ENCODE results near the gene RUVBL2.
A peak's percentile ranks its signal among the peaks of the same experiment; 100 is the strongest.

The RUVBL2 gene

GRCh38 chr19:48954595-48955307, 38.9 kb upstream of the RUVBL2 start, which contains the start of gene BAX:
Gene BAX, plus strand, starts transcription at chr19:48954875. Its CDS starts 54 bp downstream, at chr19:48954929.
- Histone ChIP-seq H3K9me3 (ENCODE audit: control insufficient read depth in 5 of 5, low read length in 5 of 5) (no peaks in the 10 kb centered on the region), H3K4me3 (ENCODE audit: low read depth in 1 of 5, low read length in 5 of 5) (peak within 1 kb of the TSS; percentile 80 to 95 (median 86)), H3K27me3 (ENCODE audit: control insufficient read depth in 5 of 5, insufficient read depth in 4 of 5, low read length in 5 of 5) (no peaks in the 10 kb centered on the region), H3K9ac (ENCODE audit: low read length in 5 of 5) (peak within 1 kb of the TSS; percentile 81 to 95 (median 90)), H3K4me1 (ENCODE audit: control insufficient read depth in 5 of 5, insufficient read depth in 5 of 5, low read length in 5 of 5) (peaks cover 3 to 21% (median 19%) of the 10 kb centered on the region in 5 donors), H3K27ac (ENCODE audit: low read depth, low read length) (peak within 1 kb of the TSS; percentile 76), H3K36me3 (ENCODE audit: control insufficient read depth in 5 of 5, insufficient read depth in 5 of 5, low read length in 5 of 5) (peaks cover 0 to 3% (median 2%) of the 10 kb centered on the region in 5 donors)

- peaks cover 3 to 22% (median 19%) of the 10 kb centered on the region in 5 donors for H3K4me1 ChIP-seq (ENCODE audit: control insufficient read depth in 5 of 5, insufficient read depth in 5 of 5, low read length in 5 of 5)
Measured at GRCh38 chr19:48955308-48955958, 38.3 kb upstream of the RUVBL2 start.

GRCh38 chr19:48958006-48958405, 35.7 kb upstream of the RUVBL2 start:
- H3K9me3 ChIP-seq (ENCODE audit: control insufficient read depth in 5 of 5, low read length in 5 of 5) = no peaks in the 10 kb centered on the region
- peaks cover 0 to 3% (median 2%) of the 10 kb centered on the region in 5 donors for H3K36me3 ChIP-seq (ENCODE audit: control insufficient read depth in 5 of 5, insufficient read depth in 5 of 5, low read length in 5 of 5)
- H3K27ac ChIP-seq (ENCODE audit: low read depth, low read length) = no peak overlapping the region
- no peaks in the 10 kb centered on the region for H3K27me3 ChIP-seq (ENCODE audit: control insufficient read depth in 5 of 5, insufficient read depth in 4 of 5, low read length in 5 of 5)
- H3K9ac ChIP-seq (ENCODE audit: low read length in 5 of 5) = no peak overlapping the region
- no peak overlapping the region for H3K4me3 ChIP-seq (ENCODE audit: low read depth in 1 of 5, low read length in 5 of 5)
- peaks cover 3 to 31% (median 30%) of the 10 kb centered on the region in 5 donors for H3K4me1 ChIP-seq (ENCODE audit: control insufficient read depth in 5 of 5, insufficient read depth in 5 of 5, low read length in 5 of 5)

More at GRCh38 chr19:48955308-48955958, 38.3 kb upstream of the RUVBL2 start:
- Histone ChIP-seq H3K9ac (ENCODE audit: low read length in 5 of 5) (peak overlapping the region; percentile 81 to 95 (median 90)), H3K4me3 (ENCODE audit: low read depth in 1 of 5, low read length in 5 of 5) (peak overlapping the region; percentile 74 to 95 (median 86)), H3K9me3 (ENCODE audit: control insufficient read depth in 5 of 5, low read length in 5 of 5) (no peaks in the 10 kb centered on the region), H3K27ac (ENCODE audit: low read depth, low read length) (peak overlapping the region; percentile 76), H3K36me3 (ENCODE audit: control insufficient read depth in 5 of 5, insufficient read depth in 5 of 5, low read length in 5 of 5) (peaks cover 0 to 3% (median 2%) of the 10 kb centered on the region in 5 donors), H3K27me3 (ENCODE audit: control insufficient read depth in 5 of 5, insufficient read depth in 4 of 5, low read length in 5 of 5) (no peaks in the 10 kb centered on the region)

- H3K4me1 ChIP-seq (ENCODE audit: control insufficient read depth in 5 of 5, insufficient read depth in 5 of 5, low read length in 5 of 5) = peaks cover 4 to 42% (median 41%) of the 10 kb centered on the region in 5 donors
- H3K27ac ChIP-seq (ENCODE audit: low read depth, low read length) = no peak overlapping the region
- peaks cover 0 to 3% (median 2%) of the 10 kb centered on the region in 5 donors for H3K36me3 ChIP-seq (ENCODE audit: control insufficient read depth in 5 of 5, insufficient read depth in 5 of 5, low read length in 5 of 5)
- no peak overlapping the region for H3K4me3 ChIP-seq (ENCODE audit: low read depth in 1 of 5, low read length in 5 of 5)
- no peaks in the 10 kb centered on the region for H3K9me3 ChIP-seq (ENCODE audit: control insufficient read depth in 5 of 5, low read length in 5 of 5)
- H3K27me3 ChIP-seq (ENCODE audit: control insufficient read depth in 5 of 5, insufficient read depth in 4 of 5, low read length in 5 of 5) = no peaks in the 10 kb centered on the region
- H3K9ac ChIP-seq (ENCODE audit: low read length in 5 of 5) = no peak overlapping the region
Measured at GRCh38 chr19:48959341-48960239, 34.1 kb upstream of the RUVBL2 start.

- Histone ChIP-seq H3K9me3 (ENCODE audit: control insufficient read depth in 5 of 5, low read length in 5 of 5) (no peaks in the 10 kb centered on the region), H3K9ac (ENCODE audit: low read length in 5 of 5) (no peak overlapping the region), H3K36me3 (ENCODE audit: control insufficient read depth in 5 of 5, insufficient read depth in 5 of 5, low read length in 5 of 5) (peaks cover 0 to 5% (median 3%) of the 10 kb centered on the region in 5 donors), H3K4me1 (ENCODE audit: control insufficient read depth in 5 of 5, insufficient read depth in 5 of 5, low read length in 5 of 5) (peaks cover 2 to 39% (median 34%) of the 10 kb centered on the region in 5 donors), H3K4me3 (ENCODE audit: low read depth in 1 of 5, low read length in 5 of 5) (no peak overlapping the region), H3K27me3 (ENCODE audit: control insufficient read depth in 5 of 5, insufficient read depth in 4 of 5, low read length in 5 of 5) (no peaks in the 10 kb centered on the region), H3K27ac (ENCODE audit: low read depth, low read length) (peak overlapping the region; percentile 99)
Measured at GRCh38 chr19:48961051-48961649, 32.5 kb upstream of the RUVBL2 start.

- no peaks in the 10 kb centered on the region for H3K9me3 ChIP-seq (ENCODE audit: control insufficient read depth in 5 of 5, low read length in 5 of 5)
- H3K36me3 ChIP-seq (ENCODE audit: control insufficient read depth in 5 of 5, insufficient read depth in 5 of 5, low read length in 5 of 5) = peaks cover 0 to 8% (median 5%) of the 10 kb centered on the region in 5 donors
Measured at GRCh38 chr19:48961673-48962028, 32.0 kb upstream of the RUVBL2 start.

GRCh38 chr19:48962029-48962848, 31.4 kb upstream of the RUVBL2 start:
- peak overlapping the region in 2 of 5 donors; percentile 6 to 37 for H3K4me3 ChIP-seq (ENCODE audit: low read depth in 1 of 5, low read length in 5 of 5)
- H3K27ac ChIP-seq (ENCODE audit: low read depth, low read length) = peak overlapping the region; percentile 99
- H3K27me3 ChIP-seq (ENCODE audit: control insufficient read depth in 5 of 5, insufficient read depth in 4 of 5, low read length in 5 of 5) = no peaks in the 10 kb centered on the region
- peaks cover 2 to 48% (median 43%) of the 10 kb centered on the region in 5 donors for H3K4me1 ChIP-seq (ENCODE audit: control insufficient read depth in 5 of 5, insufficient read depth in 5 of 5, low read length in 5 of 5)
- H3K9ac ChIP-seq (ENCODE audit: low read length in 5 of 5) = peak overlapping the region in 3 of 5 donors; percentile 1 to 66 (median 43)
- no peaks in the 10 kb centered on the region for H3K9me3 ChIP-seq (ENCODE audit: control insufficient read depth in 5 of 5, low read length in 5 of 5)
- peaks cover 0 to 13% (median 7%) of the 10 kb centered on the region in 5 donors for H3K36me3 ChIP-seq (ENCODE audit: control insufficient read depth in 5 of 5, insufficient read depth in 5 of 5, low read length in 5 of 5)

More at GRCh38 chr19:48961673-48962028, 32.0 kb upstream of the RUVBL2 start:
- Histone ChIP-seq H3K27ac (ENCODE audit: low read depth, low read length) (peak overlapping the region; percentile 99), H3K9ac (ENCODE audit: low read length in 5 of 5) (no peak overlapping the region), H3K4me1 (ENCODE audit: control insufficient read depth in 5 of 5, insufficient read depth in 5 of 5, low read length in 5 of 5) (peaks cover 2 to 42% (median 37%) of the 10 kb centered on the region in 5 donors), H3K27me3 (ENCODE audit: control insufficient read depth in 5 of 5, insufficient read depth in 4 of 5, low read length in 5 of 5) (no peaks in the 10 kb centered on the region), H3K4me3 (ENCODE audit: low read depth in 1 of 5, low read length in 5 of 5) (no peak overlapping the region)

- H3K9me3 ChIP-seq (ENCODE audit: control insufficient read depth in 5 of 5, low read length in 5 of 5) = no peaks in the 10 kb centered on the region
- H3K4me3 ChIP-seq (ENCODE audit: low read depth in 1 of 5, low read length in 5 of 5) = no peak overlapping the region
- H3K27ac ChIP-seq (ENCODE audit: low read depth, low read length) = peak overlapping the region; percentile 99
- peaks cover 4 to 54% (median 49%) of the 10 kb centered on the region in 5 donors for H3K4me1 ChIP-seq (ENCODE audit: control insufficient read depth in 5 of 5, insufficient read depth in 5 of 5, low read length in 5 of 5)
- peaks cover 0 to 14% (median 7%) of the 10 kb centered on the region in 5 donors for H3K36me3 ChIP-seq (ENCODE audit: control insufficient read depth in 5 of 5, insufficient read depth in 5 of 5, low read length in 5 of 5)
- peak overlapping the region in 2 of 5 donors; percentile 43 to 66 for H3K9ac ChIP-seq (ENCODE audit: low read length in 5 of 5)
- H3K27me3 ChIP-seq (ENCODE audit: control insufficient read depth in 5 of 5, insufficient read depth in 4 of 5, low read length in 5 of 5) = no peaks in the 10 kb centered on the region
Measured at GRCh38 chr19:48962849-48963165, 30.9 kb upstream of the RUVBL2 start.
